SK-N-SH (cell line): ENCODE measurements around the gene GALNT11. TPM values are rescaled to one million over a fixed set of nuclear protein-coding genes. Genes with fewer than 3 reads are reported as not detected.

ENCODE experiments used
- CTCF ChIA-PET: fragments of 300-600, 350-600 bp; formaldehyde crosslinking; extraction: SDS; loops from one replicate; lab custom pipeline; 2021; lab: Yijun Ruan, JAX
- POLR2A ChIA-PET: fragments of 350-600 bp; sonication (Branson Sonifier 250); formaldehyde crosslinking; extraction: SDS; loops from one replicate; lab custom pipeline; 2020; ENCODE audit warnings: antibody characterized with exemption, inconsistent platforms; lab: Yijun Ruan, JAX
- DNase-seq: peaks from one replicate; pipeline ENCODE4 v3.0.0; 2012
- H2AFZ ChIP-seq: fragments of 200-600 bp; sonication (generic); 2 replicates; pipeline ENCODE4 v1.8.1; 2016; ENCODE audit warnings: antibody characterized with exemption, mild to moderate bottlenecking, low read depth
- H3F3A ChIP-seq: fragments of 200-600 bp; sonication (generic); replicated peaks from 2 replicates; pipeline ENCODE3; 2016; ENCODE audit warnings: antibody characterized with exemption, mild to moderate bottlenecking; ENCODE audit not compliant: insufficient read depth
- H3K27ac ChIP-seq, 2 experiments: fragments of 200-500 bp in 1 of 2; fragments of 200-600 bp in 1 of 2; sonication (Bioruptor generic) in 1 of 2; sonication (generic), shearing (Covaris generic) in 1 of 2; 2 replicates each; pipeline versions ENCODE4 v1.5.1 to v1.6.1; 2014 to 2016; ENCODE audit warnings: low read depth in 2 of 2, inconsistent platforms in 1 of 2, low read length in 1 of 2, mild to moderate bottlenecking in 1 of 2, mixed read lengths in 1 of 2
- H3K27me3 ChIP-seq: fragments of 200-600 bp; sonication (generic), shearing (Covaris generic); 2 replicates; pipeline ENCODE4 v1.6.1; 2016; ENCODE audit warnings: mixed run types; ENCODE audit not compliant: insufficient read depth
- H3K36me3 ChIP-seq, 2 experiments: fragments of 200-500 bp in 1 of 2; fragments of 200-600 bp in 1 of 2; sonication (Bioruptor generic) in 1 of 2; sonication (generic) in 1 of 2; replicated peaks in 1 of 2; 2 replicates each; pipeline versions ENCODE3 to v1.5.1; 2014 to 2016; ENCODE audit warnings: low read length in 1 of 2, mild to moderate bottlenecking in 1 of 2; ENCODE audit not compliant: insufficient read depth in 2 of 2, control insufficient read depth in 1 of 2
- H3K4me1 ChIP-seq, 2 experiments: fragments of 200-500 bp in 1 of 2; fragments of 200-600 bp in 1 of 2; sonication (Bioruptor generic) in 1 of 2; sonication (generic), shearing (Covaris generic) in 1 of 2; 2 replicates each; pipeline versions ENCODE4 v1.5.1 to v1.6.1; 2014 to 2016; ENCODE audit warnings: low read depth in 1 of 2, low read length in 1 of 2, mixed run types in 1 of 2; ENCODE audit not compliant: insufficient read depth in 2 of 2, control insufficient read depth in 1 of 2
- H3K4me2 ChIP-seq: fragments of 200-600 bp; sonication (generic), shearing (Covaris generic); 2 replicates; pipeline ENCODE4 v1.6.1; 2017; ENCODE audit warnings: mixed run types
- H3K4me3 ChIP-seq, 2 experiments: fragments of 200-500 bp in 1 of 2; fragments of 200-600 bp in 1 of 2; sonication (Bioruptor generic) in 1 of 2; sonication (generic), shearing (Covaris generic) in 1 of 2; 2 replicates each; pipeline versions ENCODE4 v1.5.1 to v1.8.1; 2014 to 2016; ENCODE audit warnings: low read depth in 2 of 2, inconsistent platforms in 1 of 2, low read length in 1 of 2, mild to moderate bottlenecking in 1 of 2, mixed read lengths in 1 of 2, moderate library complexity in 1 of 2
- H3K79me2 ChIP-seq: fragments of 200-600 bp; sonication (generic); 2 replicates; pipeline ENCODE4 v1.8.1; 2017; ENCODE audit warnings: mild to moderate bottlenecking; ENCODE audit not compliant: insufficient read depth
- H3K9ac ChIP-seq: fragments of 200-600 bp; sonication (generic); 2 replicates; pipeline ENCODE4 v1.6.1; 2017; ENCODE audit warnings: mixed run types
- H3K9me2 ChIP-seq: fragments of 200-600 bp; sonication (generic); 2 replicates; pipeline ENCODE4 v1.6.1; 2017; ENCODE audit warnings: mixed run types
- H3K9me3 ChIP-seq: fragments of 200-600 bp; sonication (generic); 2 replicates; pipeline ENCODE4 v1.6.1; 2017; ENCODE audit warnings: mixed run types, mild to moderate bottlenecking, moderate library complexity
- H4K20me1 ChIP-seq: fragments of 200-600 bp; sonication (generic); 2 replicates; pipeline ENCODE4 v1.6.1; 2017; ENCODE audit warnings: mild to moderate bottlenecking, mixed run types; ENCODE audit not compliant: insufficient read depth
- ELF1 ChIP-seq: IDR thresholded peaks from 2 replicates; pipeline ENCODE4 v1.4.0; 2012
- EZH2phosphoT487 ChIP-seq: fragments of 200-600 bp; sonication (generic); IDR thresholded peaks from 2 replicates; pipeline ENCODE4 v1.6.1; 2017; ENCODE audit warnings: low read depth, mixed run types, mild to moderate bottlenecking, antibody characterized with exemption, moderate library complexity, borderline replicate concordance
- FOXM1 ChIP-seq: IDR thresholded peaks from 2 replicates; pipeline ENCODE4 v1.4.0; 2012; ENCODE audit warnings: low read depth, mild to moderate bottlenecking
- MXI1 ChIP-seq: IDR thresholded peaks from 2 replicates; pipeline ENCODE4 v1.6.1; 2012; ENCODE audit warnings: mild to moderate bottlenecking, low read depth, low read length, improper control_type of control experiment
- NFIC ChIP-seq: IDR thresholded peaks from 2 replicates; pipeline ENCODE4 v1.4.0; 2012; ENCODE audit warnings: borderline replicate concordance
- RCOR1 ChIP-seq: fragments of 150-350 bp; IDR thresholded peaks from 2 replicates; pipeline ENCODE4 v1.6.1; 2017; ENCODE audit warnings: antibody characterized with exemption, low read length
- REST ChIP-seq: IDR thresholded peaks from 2 replicates; pipeline ENCODE4 v1.6.1; 2012; ENCODE audit warnings: mild to moderate bottlenecking, low read depth, low read length, moderate library complexity
- RFX5 ChIP-seq: IDR thresholded peaks from 2 replicates; pipeline ENCODE4 v1.6.1; 2012; ENCODE audit warnings: mild to moderate bottlenecking, improper control_type of control experiment, low read length
- SIN3A ChIP-seq: IDR thresholded peaks from 2 replicates; pipeline ENCODE4 v1.6.1; 2012; ENCODE audit warnings: low read depth, mild to moderate bottlenecking, low read length, moderate library complexity, borderline replicate concordance
- TCF12 ChIP-seq: IDR thresholded peaks from 2 replicates; pipeline ENCODE4 v1.4.0; 2012
- WGBS: methylation state at CpG from one replicate; pipeline ENCODE4 v1.1.6; 2017; ENCODE audit warnings: low lambda C conversion rate; 5-methylcytosine and 5-hydroxymethylcytosine counted together
- polyA plus RNA-seq, 3 experiments: library from polyadenylated mRNA; depleted of rRNA; stranded (reverse); fragments of >200 nt; gene quantifications; 2 replicates each; pipeline ENCODE4 v1.2.3, GENCODE V29; 2012
- TF ChIP-seq, protein P1 (sequence below): IDR thresholded peaks from 2 replicates; pipeline ENCODE4 v1.4.0; 2012; ENCODE audit warnings: low read depth, borderline replicate concordance
- TF ChIP-seq, protein P2 (sequence below): IDR thresholded peaks from 2 replicates; pipeline ENCODE4; 2012
- TF ChIP-seq, protein P3 (sequence below): fragments of 200-600 bp; sonication (generic); IDR thresholded peaks from 2 replicates; pipeline ENCODE4 v1.6.1; 2017; ENCODE audit warnings: antibody characterized with exemption, mild to moderate bottlenecking, moderate library complexity
- TF ChIP-seq, protein P4 (sequence below): IDR thresholded peaks from 2 replicates; pipeline ENCODE4 v1.4.0; 2012; ENCODE audit warnings: low read depth

GALNT11 gene
- polyA plus RNA-seq, 1 of the 3 experiments (the other 2 are of a cell fraction): 70.0 TPM

DNA sequence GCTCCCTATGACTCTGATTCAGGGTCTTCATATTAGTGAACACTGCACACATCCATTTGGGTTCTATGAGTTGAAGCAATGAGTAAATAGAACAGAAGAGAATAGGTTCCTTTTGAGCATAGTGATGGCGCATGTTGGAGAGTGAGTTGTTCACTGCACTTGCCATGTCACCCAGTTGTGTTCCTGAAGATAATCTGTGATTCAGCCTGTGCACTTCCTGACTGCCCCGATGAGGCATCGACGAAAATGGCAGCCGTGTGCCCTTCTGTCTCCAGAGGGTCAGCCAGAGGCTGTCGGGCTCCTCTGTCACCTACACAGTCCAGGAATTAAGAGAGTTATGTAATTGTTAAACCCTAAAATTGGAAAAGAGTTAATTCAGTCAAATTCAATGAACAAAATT is 94.7 kb downstream of the GALNT11 start:
- H3K9me2 ChIP-seq: no peaks in the 10 kb centered on the region
- DNase-seq: no peak
- no peaks in the 10 kb centered on the region for H3K9me3 ChIP-seq
- WGBS: 98% methylated on average over 6 of the region's 6 CpGs
- CTCF ChIA-PET: no interaction called here
- POLR2A ChIA-PET: no interaction called here
- no peak overlapping the region for H3K4me2 ChIP-seq
- no peak overlapping the region for H3K27ac ChIP-seq
- no peaks in the 10 kb centered on the region for H3F3A ChIP-seq
- H3K4me1 ChIP-seq: no peaks in the 10 kb centered on the region
- TF ChIP-seq REST: no peak
- TF ChIP-seq, protein P1, sequence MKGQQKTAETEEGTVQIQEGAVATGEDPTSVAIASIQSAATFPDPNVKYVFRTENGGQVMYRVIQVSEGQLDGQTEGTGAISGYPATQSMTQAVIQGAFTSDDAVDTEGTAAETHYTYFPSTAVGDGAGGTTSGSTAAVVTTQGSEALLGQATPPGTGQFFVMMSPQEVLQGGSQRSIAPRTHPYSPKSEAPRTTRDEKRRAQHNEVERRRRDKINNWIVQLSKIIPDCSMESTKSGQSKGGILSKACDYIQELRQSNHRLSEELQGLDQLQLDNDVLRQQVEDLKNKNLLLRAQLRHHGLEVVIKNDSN: no peak
- TF ChIP-seq, protein P2, sequence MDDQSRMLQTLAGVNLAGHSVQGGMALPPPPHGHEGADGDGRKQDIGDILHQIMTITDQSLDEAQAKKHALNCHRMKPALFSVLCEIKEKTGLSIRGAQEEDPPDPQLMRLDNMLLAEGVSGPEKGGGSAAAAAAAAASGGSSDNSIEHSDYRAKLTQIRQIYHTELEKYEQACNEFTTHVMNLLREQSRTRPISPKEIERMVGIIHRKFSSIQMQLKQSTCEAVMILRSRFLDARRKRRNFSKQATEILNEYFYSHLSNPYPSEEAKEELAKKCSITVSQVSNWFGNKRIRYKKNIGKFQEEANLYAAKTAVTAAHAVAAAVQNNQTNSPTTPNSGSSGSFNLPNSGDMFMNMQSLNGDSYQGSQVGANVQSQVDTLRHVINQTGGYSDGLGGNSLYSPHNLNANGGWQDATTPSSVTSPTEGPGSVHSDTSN: no peak
- TF ChIP-seq TCF12: no peak
- TF ChIP-seq NFIC: no peak
- TF ChIP-seq, protein P3, sequence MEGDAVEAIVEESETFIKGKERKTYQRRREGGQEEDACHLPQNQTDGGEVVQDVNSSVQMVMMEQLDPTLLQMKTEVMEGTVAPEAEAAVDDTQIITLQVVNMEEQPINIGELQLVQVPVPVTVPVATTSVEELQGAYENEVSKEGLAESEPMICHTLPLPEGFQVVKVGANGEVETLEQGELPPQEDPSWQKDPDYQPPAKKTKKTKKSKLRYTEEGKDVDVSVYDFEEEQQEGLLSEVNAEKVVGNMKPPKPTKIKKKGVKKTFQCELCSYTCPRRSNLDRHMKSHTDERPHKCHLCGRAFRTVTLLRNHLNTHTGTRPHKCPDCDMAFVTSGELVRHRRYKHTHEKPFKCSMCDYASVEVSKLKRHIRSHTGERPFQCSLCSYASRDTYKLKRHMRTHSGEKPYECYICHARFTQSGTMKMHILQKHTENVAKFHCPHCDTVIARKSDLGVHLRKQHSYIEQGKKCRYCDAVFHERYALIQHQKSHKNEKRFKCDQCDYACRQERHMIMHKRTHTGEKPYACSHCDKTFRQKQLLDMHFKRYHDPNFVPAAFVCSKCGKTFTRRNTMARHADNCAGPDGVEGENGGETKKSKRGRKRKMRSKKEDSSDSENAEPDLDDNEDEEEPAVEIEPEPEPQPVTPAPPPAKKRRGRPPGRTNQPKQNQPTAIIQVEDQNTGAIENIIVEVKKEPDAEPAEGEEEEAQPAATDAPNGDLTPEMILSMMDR: no peak
- no peak for TF ChIP-seq SIN3A
- TF ChIP-seq RCOR1: no peak
- no peak for TF ChIP-seq FOXM1
- TF ChIP-seq RFX5: no peak
- TF ChIP-seq, protein P4, sequence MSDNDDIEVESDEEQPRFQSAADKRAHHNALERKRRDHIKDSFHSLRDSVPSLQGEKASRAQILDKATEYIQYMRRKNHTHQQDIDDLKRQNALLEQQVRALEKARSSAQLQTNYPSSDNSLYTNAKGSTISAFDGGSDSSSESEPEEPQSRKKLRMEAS: no peak
- TF ChIP-seq ELF1: no peak
- no peak for TF ChIP-seq MXI1
- TF ChIP-seq EZH2phosphoT487: no peak
- no peaks in the 10 kb centered on the region for H3K27me3 ChIP-seq
- H3K9ac ChIP-seq: no peak overlapping the region
- H3K36me3 ChIP-seq: peaks cover 84 to 89% of the 10 kb centered on the region in 2 experiments
- no peaks in the 10 kb centered on the region for H4K20me1 ChIP-seq
- H3K4me3 ChIP-seq: no peak overlapping the region
- no peak overlapping the region for H2AFZ ChIP-seq
- H3K79me2 ChIP-seq: no peaks in the 10 kb centered on the region
